ENCODE data around the gene POLDIP2.

GRCh38 chr17:28318759-28319597, 38.3 kb downstream of the POLDIP2 start, which contains the start of gene TMEM97:
- peak in 1 of 3 experiments; percentile 15 for TF ChIP-seq CTCF (IDR thresholded peaks at IDR 0.05)
- no peak for TF ChIP-seq POLR2A (IDR thresholded peaks at IDR 0.05)

Data from vagina (tissue), 2 donors.